Measurements from ENCODE around the gene FGFRL1.
"Not testable (repeated sequence)": the region's sequence is repeated elsewhere in the genome, so short reads cannot be mapped to it uniquely, and the experiment has no call there.

FGFRL1 gene

DNA sequence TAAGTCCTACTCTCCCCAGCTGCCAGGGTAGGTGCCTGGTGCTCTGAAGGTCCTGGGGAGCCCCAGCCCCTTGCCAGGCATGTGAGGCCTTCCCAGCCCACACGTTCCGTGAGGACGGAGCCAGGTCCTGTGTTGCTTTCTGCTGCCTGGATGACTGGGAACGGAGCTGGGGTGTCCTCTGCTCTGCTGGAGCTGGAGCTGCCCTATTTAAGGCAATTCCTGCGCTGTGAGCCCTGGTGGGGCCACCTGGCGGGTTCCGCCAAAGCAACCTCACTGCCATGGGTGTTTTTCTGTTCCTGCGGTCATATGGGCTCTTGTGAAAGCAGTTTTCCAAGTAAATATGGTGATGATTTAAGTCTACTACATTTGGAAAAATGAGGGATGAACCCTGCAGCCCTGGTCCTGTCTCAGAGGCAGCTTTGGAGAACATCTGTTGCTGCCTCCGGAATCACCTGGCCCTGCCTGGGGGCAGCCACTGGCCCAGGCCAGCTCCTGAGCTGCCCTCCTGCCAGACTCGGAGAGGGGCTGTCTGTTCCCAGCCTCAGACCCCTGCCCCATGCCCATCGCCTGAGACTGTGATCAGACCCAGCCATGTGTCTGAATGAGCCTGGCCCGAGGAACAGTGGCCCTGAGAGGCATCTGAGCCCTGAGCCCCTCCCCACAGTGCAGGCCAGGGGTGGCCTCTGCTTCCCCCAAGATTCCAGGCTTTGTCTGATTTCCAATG lies 33.2 kb downstream of the FGFRL1 start:
- no peak for DNase-seq (ENCODE audit: low read depth)
- no peak overlapping the region for H3K4me3 ChIP-seq (ENCODE audit: low read depth, low read length)
- TF ChIP-seq CTCF (IDR thresholded peaks at IDR 0.05; ENCODE audit: insufficient read depth, low read depth, low read length, missing control alignments) = no peak

DNA sequence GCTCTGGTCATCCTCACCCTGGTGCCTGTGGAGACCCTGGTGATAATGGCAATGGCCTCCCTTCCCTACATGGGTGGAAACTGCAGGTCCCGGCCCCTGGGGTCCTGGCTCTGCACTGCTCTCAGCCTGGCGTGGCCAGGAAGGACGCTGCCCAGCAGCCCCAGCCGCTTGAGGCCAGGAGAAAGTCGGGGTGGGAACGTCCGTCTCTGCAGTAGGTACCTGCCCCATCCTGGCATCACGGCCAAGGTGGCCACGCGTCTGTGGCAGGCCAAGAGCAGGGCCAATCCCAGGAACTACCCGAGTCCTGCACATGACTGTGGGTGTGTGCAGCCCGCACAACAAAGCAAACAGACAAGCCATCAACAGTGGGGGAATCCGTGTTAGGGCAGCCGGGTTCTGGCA lies 33.8 kb downstream of the FGFRL1 start:
- no peak for DNase-seq (ENCODE audit: low read depth)
- TF ChIP-seq CTCF (IDR thresholded peaks at IDR 0.05; ENCODE audit: insufficient read depth, low read depth, low read length, missing control alignments) = no peak
- no peak overlapping the region for H3K4me3 ChIP-seq (ENCODE audit: low read depth, low read length)

- TF ChIP-seq CTCF (IDR thresholded peaks at IDR 0.05; ENCODE audit: insufficient read depth, low read depth, low read length, missing control alignments) = no peak
- no peak overlapping the region for H3K4me3 ChIP-seq (ENCODE audit: low read depth, low read length)
- DNase-seq (ENCODE audit: low read depth) = no peak
Measured at GRCh38 chr4:1045595-1046201, 34.3 kb downstream of the FGFRL1 start.

- not testable (repeated sequence) for DNase-seq (ENCODE audit: low read depth); H3K4me3 ChIP-seq (ENCODE audit: low read depth, low read length)
Measured at GRCh38 chr4:1046581-1047011, 35.2 kb downstream of the FGFRL1 start.

GRCh38 chr4:1047106-1047975 lies 35.9 kb downstream of the FGFRL1 start:
- H3K4me3 ChIP-seq (ENCODE audit: low read depth, low read length) = no peak overlapping the region
- DNase-seq (ENCODE audit: low read depth) = no peak
- TF ChIP-seq CTCF (IDR thresholded peaks at IDR 0.05; ENCODE audit: insufficient read depth, low read depth, low read length, missing control alignments) = no peak

DNA sequence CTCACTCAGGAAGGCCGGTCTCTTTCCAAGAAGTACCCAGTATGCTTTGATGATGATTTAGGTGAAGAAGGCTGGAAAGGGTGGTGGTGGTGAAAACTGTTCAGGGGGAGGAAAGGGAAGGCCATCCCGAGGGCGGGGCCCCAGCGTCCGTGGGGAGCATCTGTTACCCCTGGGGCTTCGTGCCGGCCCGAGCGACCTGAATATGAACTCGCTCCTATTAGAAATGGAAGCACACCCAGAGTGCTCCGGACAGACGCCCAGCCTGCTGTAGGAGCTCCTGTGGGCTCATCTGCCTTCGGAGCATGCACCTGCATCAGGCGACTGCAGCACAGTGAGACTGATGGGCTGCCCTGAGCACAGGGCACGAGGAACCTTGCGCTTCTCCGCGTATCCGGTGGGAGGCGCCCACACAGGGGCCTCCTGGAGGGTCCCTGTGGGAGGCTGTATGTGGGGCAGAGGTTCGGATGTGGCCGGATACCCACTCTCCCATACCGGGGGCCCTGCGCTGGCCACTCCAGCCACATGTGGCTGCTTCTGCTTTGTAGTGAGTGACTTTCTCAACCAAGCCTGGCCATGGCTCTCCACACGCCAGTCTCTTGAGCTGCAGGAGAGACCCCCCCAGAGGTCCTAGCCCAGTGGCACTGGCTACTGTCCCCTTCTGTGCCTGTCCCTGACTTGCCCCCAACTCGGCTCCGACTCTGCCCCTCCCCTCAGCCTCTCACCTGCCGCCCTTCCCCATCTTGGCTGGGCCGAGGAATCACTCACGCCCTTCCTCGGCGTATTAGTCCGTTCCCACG lies 36.7 kb downstream of the FGFRL1 start:
- TF ChIP-seq CTCF (IDR thresholded peaks at IDR 0.05; ENCODE audit: insufficient read depth, low read depth, low read length, missing control alignments) = no peak
- DNase-seq (ENCODE audit: low read depth) = no peak
- H3K4me3 ChIP-seq (ENCODE audit: low read depth, low read length) = no peak overlapping the region

Data from GM12865 (cell line).